CD14-positive monocyte (primary cell): Measurements from ENCODE around the gene CLBA1. TPM values are rescaled to one million over a fixed set of nuclear protein-coding genes. Genes with fewer than 3 reads are reported as not detected.

ENCODE experiments used
- DNase-seq, 3 donors: peaks; one replicate each; pipeline ENCODE4 v3.0.0-alpha.2; 2011 to 2022
- H2AFZ ChIP-seq: 2 replicates; pipeline ENCODE4 v1.6.0; 2012; ENCODE audit warnings: mild to moderate bottlenecking, low read depth, low read length, inconsistent platforms; ENCODE audit not compliant: insufficient read depth, poor library complexity, severe bottlenecking
- H3K27ac ChIP-seq, 2 donors: 1 replicate in 1 of 2; 2 replicates in 1 of 2; pipeline ENCODE4 v1.5.1; 2012 to 2013; ENCODE audit warnings: low read length in 2 of 2, control low read depth in 1 of 2, inconsistent platforms in 1 of 2, low read depth in 1 of 2, mild to moderate bottlenecking in 1 of 2
- H3K27me3 ChIP-seq, 2 donors: one replicate each; pipeline versions ENCODE4 v1.6.0 to v1.6.1; 2011 to 2013; ENCODE audit warnings: low read length in 2 of 2; ENCODE audit not compliant: control insufficient read depth in 2 of 2, insufficient read depth in 2 of 2
- H3K36me3 ChIP-seq, 2 donors: replicated peaks in 1 of 2; 1 replicate in 1 of 2; 2 replicates in 1 of 2; pipeline versions ENCODE4 v1.5.1 to v1.6.1; 2012 to 2013; ENCODE audit warnings: low read length in 2 of 2, control low read depth in 1 of 2, inconsistent platforms in 1 of 2, mild to moderate bottlenecking in 1 of 2; ENCODE audit not compliant: insufficient read depth in 2 of 2, control insufficient read depth in 1 of 2
- H3K4me1 ChIP-seq, 2 donors: 1 replicate in 1 of 2; 2 replicates in 1 of 2; pipeline versions ENCODE4 v1.5.1 to v1.6.1; 2012 to 2013; ENCODE audit warnings: low read length in 2 of 2, control low read depth in 1 of 2, inconsistent platforms in 1 of 2, mild to moderate bottlenecking in 1 of 2, moderate library complexity in 1 of 2; ENCODE audit not compliant: insufficient read depth in 2 of 2, control insufficient read depth in 1 of 2
- H3K4me2 ChIP-seq: replicated peaks from 2 replicates; pipeline ENCODE3; 2012; ENCODE audit warnings: low read length, moderate library complexity, mild to moderate bottlenecking; ENCODE audit not compliant: poor library complexity, severe bottlenecking; ENCODE audit errors: extremely low read depth
- H3K4me3 ChIP-seq, 3 experiments: fragments of 200-600 bp in 1 of 3; sonication (generic) in 1 of 3; replicated peaks in 1 of 3; 1 replicate in 2 of 3; 2 replicates in 1 of 3; pipeline ENCODE4 v1.5.1; 2011 to 2013; ENCODE audit warnings: low read length in 3 of 3, mild to moderate bottlenecking in 3 of 3, control low read depth in 2 of 3, low read depth in 2 of 3, inconsistent platforms in 1 of 3, moderate library complexity in 1 of 3
- H3K79me2 ChIP-seq: 2 replicates; pipeline ENCODE4 v1.6.0; 2012; ENCODE audit warnings: mild to moderate bottlenecking, control low read depth, inconsistent platforms, low read length, moderate library complexity; ENCODE audit not compliant: insufficient read depth
- H3K9ac ChIP-seq: 2 replicates; pipeline ENCODE4 v1.6.0; 2017; ENCODE audit warnings: low read length, mild to moderate bottlenecking; ENCODE audit not compliant: insufficient read depth, poor library complexity, severe bottlenecking
- H3K9me3 ChIP-seq, 2 donors: replicated peaks in 1 of 2; 1 replicate in 1 of 2; 2 replicates in 1 of 2; pipeline versions ENCODE4 v1.5.1 to v1.6.1; 2012 to 2013; ENCODE audit warnings: low read length in 2 of 2, control low read depth in 1 of 2; ENCODE audit not compliant: control insufficient read depth in 1 of 2, insufficient read depth in 1 of 2
- H4K20me1 ChIP-seq: 2 replicates; pipeline ENCODE4 v1.6.0; 2012; ENCODE audit warnings: mild to moderate bottlenecking, low read length, control low read depth, moderate library complexity; ENCODE audit not compliant: insufficient read depth
- H3K27ac Mint-ChIP-seq, 7 donors: one replicate each; pipeline ENCODE4 v1.8.0; 2020; ENCODE audit warnings: mild to moderate bottlenecking in 7 of 7, mixed read lengths in 7 of 7, moderate library complexity in 6 of 7, inconsistent platforms in 2 of 7
- H3K27me3 Mint-ChIP-seq, 3 donors: one replicate each; pipeline ENCODE4 v1.8.0; 2021 to 2022; ENCODE audit warnings: low read depth in 3 of 3, mild to moderate bottlenecking in 3 of 3, mixed read lengths in 3 of 3, moderate library complexity in 3 of 3, inconsistent platforms in 1 of 3
- H3K36me3 Mint-ChIP-seq, 2 donors: one replicate each; pipeline ENCODE4 v1.8.0; 2020; ENCODE audit warnings: mixed read lengths in 2 of 2, inconsistent platforms in 1 of 2, mild to moderate bottlenecking in 1 of 2
- H3K4me1 Mint-ChIP-seq: one replicate; pipeline ENCODE4 v1.8.0; 2020; ENCODE audit warnings: mild to moderate bottlenecking, mixed read lengths
- H3K4me3 Mint-ChIP-seq, 2 donors: one replicate each; pipeline ENCODE4 v1.8.0; 2020; ENCODE audit warnings: mild to moderate bottlenecking in 2 of 2, mixed read lengths in 2 of 2, moderate library complexity in 1 of 2
- H3K9me3 Mint-ChIP-seq, 7 donors: one replicate each; pipeline ENCODE4 v1.8.0; 2020 to 2022; ENCODE audit warnings: mixed read lengths in 7 of 7, mild to moderate bottlenecking in 6 of 7, moderate library complexity in 6 of 7, inconsistent platforms in 2 of 7
- WGBS: methylation state at CpG from one replicate; pipeline ENCODE4 v1.1.5; 2013; ENCODE audit warnings: missing lambda C conversion rate; ENCODE audit not compliant: insufficient coverage; 5-methylcytosine and 5-hydroxymethylcytosine counted together
- intact Hi-C, 2 donors: fragments of 100-400 bp; cut with micrococcal nuclease; formaldehyde crosslinking; loops; one replicate each; pipeline versions ENCODE4 v1.15.0 to v1.15.1; 2023
- polyA plus RNA-seq, 3 donors: library from polyadenylated mRNA; depleted of rRNA in 1 of 3; unstranded in 2 of 3; stranded (reverse) in 1 of 3; fragments of 300-500 nt in 2 of 3; fragments of >200 nt in 1 of 3; fragmentation: Illumina TruSeq in 2 of 3; gene quantifications; 1 replicate in 2 of 3; 2 replicates in 1 of 3; pipeline ENCODE4 v1.2.3, GENCODE V29; 2012 to 2021
- TF ChIP-seq, protein P1 (sequence below): fragments of 200-600 bp; IDR thresholded peaks from one replicate; pipeline ENCODE4 v1.8.0; 2022; ENCODE audit warnings: antibody characterized with exemption, mild to moderate bottlenecking

The CLBA1 gene
- polyA plus RNA-seq, 3 donors = 0.62 to 0.76 (median 0.63) TPM

DNA sequence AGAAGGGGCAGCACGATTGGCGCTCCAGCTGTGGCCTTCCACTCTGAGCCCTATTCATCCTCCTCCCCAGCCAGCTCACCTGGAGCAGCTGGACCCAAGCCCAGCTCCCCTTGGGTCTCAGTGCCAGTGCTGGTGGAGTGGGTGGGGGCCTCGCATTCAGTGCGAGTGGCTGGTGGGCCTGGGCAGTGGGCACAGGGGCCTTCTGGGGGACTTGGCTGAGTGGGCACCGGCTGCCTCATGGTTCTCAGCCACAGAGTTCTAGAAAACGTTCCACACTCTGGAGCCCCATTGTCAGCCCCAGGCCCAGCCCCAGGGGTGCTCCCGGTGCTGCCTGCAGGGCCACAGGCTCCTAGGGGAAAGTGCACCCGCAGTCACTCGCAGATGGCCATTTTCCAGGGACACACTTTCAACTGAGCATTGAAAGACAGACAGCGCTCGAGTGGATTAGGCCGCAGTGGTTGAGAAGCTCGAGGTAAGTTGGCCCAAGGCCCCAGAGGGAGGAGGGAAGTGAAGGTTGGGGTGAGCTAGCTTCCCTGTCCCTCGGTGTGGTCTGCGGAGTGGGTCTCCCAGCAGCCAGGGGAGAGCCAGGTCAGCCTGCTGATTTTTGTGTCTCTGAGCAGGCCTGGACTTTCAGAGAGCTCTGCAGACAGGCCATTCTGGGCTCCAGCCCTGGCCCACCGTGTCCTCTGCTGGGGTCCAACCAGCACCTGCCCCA, 3.8 kb downstream of the CLBA1 start:
- no peak for DNase-seq
- Mint-ChIP-seq H3K27me3 (peaks cover 5 to 13% (median 6%) of the 10 kb centered on the region in 3 donors), H3K27ac (peak overlapping the region in 1 of 7 donors; percentile 20), H3K36me3 (no peaks in the 10 kb centered on the region), H3K9me3 (peaks cover 0 to 6% (median 3%) of the 10 kb centered on the region in 7 donors), H3K4me1 (peaks cover 13% of the 10 kb centered on the region), H3K4me3 (no peak overlapping the region)
- peaks cover 17 to 23% of the 10 kb centered on the region in 2 donors for H3K4me1 ChIP-seq
- no peak overlapping the region for H3K4me3 ChIP-seq
- no peak overlapping the region for H2AFZ ChIP-seq
- H3K4me2 ChIP-seq = no peak overlapping the region
- no peaks in the 10 kb centered on the region for H4K20me1 ChIP-seq
- H3K27ac ChIP-seq = no peak overlapping the region
- no peaks in the 10 kb centered on the region for H3K36me3 ChIP-seq
- no peaks in the 10 kb centered on the region for H3K9me3 ChIP-seq
- H3K9ac ChIP-seq = no peak overlapping the region
- intact Hi-C loops = loop anchor here in 1 of 2 donors (10.0 kb wide), 1 partner anchor 195 kb away; the partner anchor contains the start of gene AKT1
- WGBS = 97% methylated on average over 14 of the region's 16 CpGs
- H3K79me2 ChIP-seq = no peaks in the 10 kb centered on the region
- H3K27me3 ChIP-seq = peaks cover 0 to 5% of the 10 kb centered on the region in 2 donors
- TF ChIP-seq, protein P1, sequence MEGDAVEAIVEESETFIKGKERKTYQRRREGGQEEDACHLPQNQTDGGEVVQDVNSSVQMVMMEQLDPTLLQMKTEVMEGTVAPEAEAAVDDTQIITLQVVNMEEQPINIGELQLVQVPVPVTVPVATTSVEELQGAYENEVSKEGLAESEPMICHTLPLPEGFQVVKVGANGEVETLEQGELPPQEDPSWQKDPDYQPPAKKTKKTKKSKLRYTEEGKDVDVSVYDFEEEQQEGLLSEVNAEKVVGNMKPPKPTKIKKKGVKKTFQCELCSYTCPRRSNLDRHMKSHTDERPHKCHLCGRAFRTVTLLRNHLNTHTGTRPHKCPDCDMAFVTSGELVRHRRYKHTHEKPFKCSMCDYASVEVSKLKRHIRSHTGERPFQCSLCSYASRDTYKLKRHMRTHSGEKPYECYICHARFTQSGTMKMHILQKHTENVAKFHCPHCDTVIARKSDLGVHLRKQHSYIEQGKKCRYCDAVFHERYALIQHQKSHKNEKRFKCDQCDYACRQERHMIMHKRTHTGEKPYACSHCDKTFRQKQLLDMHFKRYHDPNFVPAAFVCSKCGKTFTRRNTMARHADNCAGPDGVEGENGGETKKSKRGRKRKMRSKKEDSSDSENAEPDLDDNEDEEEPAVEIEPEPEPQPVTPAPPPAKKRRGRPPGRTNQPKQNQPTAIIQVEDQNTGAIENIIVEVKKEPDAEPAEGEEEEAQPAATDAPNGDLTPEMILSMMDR = no peak

DNA sequence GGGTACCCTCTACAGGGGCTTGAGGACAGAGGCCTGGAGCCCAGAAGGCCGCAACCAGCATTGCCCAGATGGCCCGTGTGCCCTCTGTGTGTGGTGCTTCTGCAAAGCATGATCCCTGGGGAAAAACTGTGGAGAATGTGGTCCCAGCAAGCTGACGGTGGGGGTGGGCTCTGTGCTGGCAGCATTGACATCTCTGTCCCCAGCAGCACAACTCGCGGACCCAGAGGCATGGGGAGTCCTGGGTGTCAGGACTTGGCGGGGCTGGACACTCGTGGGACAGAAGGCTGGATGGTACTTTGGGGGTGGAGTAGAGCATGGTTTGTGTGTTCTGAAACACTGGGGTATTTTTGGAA, 4.3 kb downstream of the CLBA1 start:
- peaks cover 17 to 23% of the 10 kb centered on the region in 2 donors for H3K4me1 ChIP-seq
- no peak overlapping the region for H3K4me3 Mint-ChIP-seq
- H3K4me1 Mint-ChIP-seq = peaks cover 13% of the 10 kb centered on the region
- H3K9me3 Mint-ChIP-seq = peaks cover 0 to 4% (median 3%) of the 10 kb centered on the region in 7 donors
- no peak overlapping the region for H3K9ac ChIP-seq
- H3K79me2 ChIP-seq = no peaks in the 10 kb centered on the region
- no peak overlapping the region for H3K4me2 ChIP-seq
- no peaks in the 10 kb centered on the region for H4K20me1 ChIP-seq
- TF ChIP-seq, protein P1 = no peak
- H3K36me3 Mint-ChIP-seq = no peaks in the 10 kb centered on the region
- no peak for DNase-seq
- H3K27me3 Mint-ChIP-seq = peaks cover 5 to 12% (median 6%) of the 10 kb centered on the region in 3 donors
- H3K27me3 ChIP-seq = peaks cover 0 to 5% of the 10 kb centered on the region in 2 donors
- no peak overlapping the region for H3K4me3 ChIP-seq
- H2AFZ ChIP-seq = no peak overlapping the region
- H3K27ac ChIP-seq = no peak overlapping the region
- peak overlapping the region in 1 of 7 donors; percentile 20 for H3K27ac Mint-ChIP-seq
- 98% methylated on average over 5 of the region's 7 CpGs for WGBS
- intact Hi-C loops = loop anchor here in 1 of 2 donors (10.0 kb wide), 1 partner anchor 195 kb away; the partner anchor contains the start of gene AKT1
- no peaks in the 10 kb centered on the region for H3K36me3 ChIP-seq
- no peaks in the 10 kb centered on the region for H3K9me3 ChIP-seq
